ENCODE data around the gene LMNB1. TPM values are rescaled to one million over a fixed set of nuclear protein-coding genes. Genes with fewer than 3 reads are reported as not detected.
"Not testable (repeated sequence)": the region's sequence is repeated elsewhere in the genome, so short reads cannot be mapped to it uniquely, and the experiment has no call there.

LMNB1 gene
- polyA plus RNA-seq, 3 donors = 127 to 143 (median 143) TPM

- DNase-seq (ENCODE audit: low read depth in 3 of 3, low spot score in 2 of 3) = no peak
Observed at GRCh38 chr5:126852841-126853271, 75.9 kb downstream of the LMNB1 start.

- DNase-seq (ENCODE audit: low read depth in 3 of 3, low spot score in 2 of 3) = not testable (repeated sequence)
Observed at GRCh38 chr5:126853541-126854307, 76.8 kb downstream of the LMNB1 start.

GRCh38 chr5:126854526-126855110, 77.7 kb downstream of the LMNB1 start:
- no peak for DNase-seq (ENCODE audit: low read depth in 3 of 3, low spot score in 2 of 3)

GRCh38 chr5:126855266-126855665, 78.3 kb downstream of the LMNB1 start:
- DNase-seq (ENCODE audit: low read depth in 3 of 3, low spot score in 2 of 3) = no peak

GRCh38 chr5:126857472-126858410, 80.8 kb downstream of the LMNB1 start:
- no peak for DNase-seq (ENCODE audit: low read depth in 3 of 3, low spot score in 2 of 3)

GRCh38 chr5:126858441-126858840, 81.5 kb downstream of the LMNB1 start:
- no peak for DNase-seq (ENCODE audit: low read depth in 3 of 3, low spot score in 2 of 3)

GRCh38 chr5:126863402-126863801, 86.5 kb downstream of the LMNB1 start:
- no peak for DNase-seq (ENCODE audit: low read depth in 3 of 3, low spot score in 2 of 3)

- no peak for DNase-seq (ENCODE audit: low read depth in 3 of 3, low spot score in 2 of 3)
Observed at GRCh38 chr5:126864042-126864688, 87.2 kb downstream of the LMNB1 start.

GRCh38 chr5:126865299-126865698, 88.4 kb downstream of the LMNB1 start:
- no peak for DNase-seq (ENCODE audit: low read depth in 3 of 3, low spot score in 2 of 3)

GRCh38 chr5:126866851-126867636, 90.1 kb downstream of the LMNB1 start:
- no peak for DNase-seq (ENCODE audit: low read depth in 3 of 3, low spot score in 2 of 3)

GRCh38 chr5:126868338-126869004, 91.5 kb downstream of the LMNB1 start:
- DNase-seq (ENCODE audit: low read depth in 3 of 3, low spot score in 2 of 3) = peak in 1 of 3 donors; percentile 41

GRCh38 chr5:126869005-126869451, 92.1 kb downstream of the LMNB1 start:
- DNase-seq (ENCODE audit: low read depth in 3 of 3, low spot score in 2 of 3) = peak; percentile 36 to 67 (median 50)

GRCh38 chr5:126871441-126871840, 94.5 kb downstream of the LMNB1 start:
- DNase-seq (ENCODE audit: low read depth in 3 of 3, low spot score in 2 of 3) = no peak

GRCh38 chr5:126872561-126873354, 95.8 kb downstream of the LMNB1 start:
- DNase-seq (ENCODE audit: low read depth in 3 of 3, low spot score in 2 of 3) = no peak

- peak in 1 of 3 donors; percentile 40 for DNase-seq (ENCODE audit: low read depth in 3 of 3, low spot score in 2 of 3)
Observed at GRCh38 chr5:126875303-126875785, 98.4 kb downstream of the LMNB1 start.

- no peak for DNase-seq (ENCODE audit: low read depth in 3 of 3, low spot score in 2 of 3)
Observed at GRCh38 chr5:126877602-126878001, 100.7 kb downstream of the LMNB1 start.

- DNase-seq (ENCODE audit: low read depth in 3 of 3, low spot score in 2 of 3) = no peak
Observed at GRCh38 chr5:126878085-126878484, 101.1 kb downstream of the LMNB1 start.

GRCh38 chr5:126878634-126879033, 101.7 kb downstream of the LMNB1 start:
- no peak for DNase-seq (ENCODE audit: low read depth in 3 of 3, low spot score in 2 of 3)
